CD4-positive, CD25-positive, alpha-beta regulatory T cell (primary cell): ENCODE measurements around the gene MGAT1. TPM values are rescaled to one million over a fixed set of nuclear protein-coding genes. Genes with fewer than 3 reads are reported as not detected.

ENCODE experiments used
- ATAC-seq, 2 donors: fragments of 150-1000 bp; cut with Tn5 transposase; one replicate each; pipeline ENCODE4 v1.10.0; 2021; ENCODE audit warnings: low read depth in 2 of 2, moderate number of reproducible peaks in 2 of 2, moderate library complexity in 1 of 2
- DNase-seq, 3 donors: peaks; one replicate each; pipeline versions ENCODE4 v3.0.0 to v3.0.0-alpha.2; 2012 to 2022; ENCODE audit warnings: mixed read lengths in 1 of 3
- H3K27ac ChIP-seq: one replicate; pipeline ENCODE4 v1.7.0; 2013; ENCODE audit warnings: mild to moderate bottlenecking, low read length; ENCODE audit not compliant: insufficient read depth, poor library complexity, severe bottlenecking
- H3K27me3 ChIP-seq: one replicate; pipeline ENCODE4 v1.7.0; 2013; ENCODE audit warnings: low read length; ENCODE audit not compliant: control insufficient read depth, insufficient read depth
- H3K36me3 ChIP-seq: one replicate; pipeline ENCODE4 v1.7.0; 2013; ENCODE audit warnings: mild to moderate bottlenecking, low read length, moderate library complexity; ENCODE audit not compliant: control insufficient read depth, insufficient read depth
- H3K4me1 ChIP-seq: 2 replicates; pipeline ENCODE4 v1.7.0; 2013; ENCODE audit warnings: mild to moderate bottlenecking, low read length; ENCODE audit not compliant: insufficient read depth, control insufficient read depth, poor library complexity, severe bottlenecking
- H3K4me3 ChIP-seq: one replicate; pipeline ENCODE4 v1.7.0; 2013; ENCODE audit warnings: low read depth, mild to moderate bottlenecking, low read length, moderate library complexity
- H3K9me3 ChIP-seq, 2 experiments: 1 replicate in 1 of 2; 2 replicates in 1 of 2; pipeline ENCODE4 v1.7.0; 2013; ENCODE audit warnings: low read length in 2 of 2, mild to moderate bottlenecking in 1 of 2, moderate library complexity in 1 of 2; ENCODE audit not compliant: control insufficient read depth in 2 of 2
- H3K27ac Mint-ChIP-seq, 3 donors: one replicate each; pipeline ENCODE4 v1.8.0; 2020 to 2022; ENCODE audit warnings: mild to moderate bottlenecking in 3 of 3, mixed read lengths in 3 of 3, moderate library complexity in 2 of 3
- H3K27me3 Mint-ChIP-seq: one replicate; pipeline ENCODE4 v1.8.0; 2022; ENCODE audit warnings: mild to moderate bottlenecking, mixed read lengths
- H3K36me3 Mint-ChIP-seq: one replicate; pipeline ENCODE4 v1.8.0; 2020; ENCODE audit warnings: mixed read lengths
- H3K4me1 Mint-ChIP-seq, 4 donors: one replicate each; pipeline ENCODE4 v1.8.0; 2020 to 2022; ENCODE audit warnings: mixed read lengths in 4 of 4, mild to moderate bottlenecking in 1 of 4
- H3K4me3 Mint-ChIP-seq, 4 donors: one replicate each; pipeline ENCODE4 v1.8.0; 2020 to 2022; ENCODE audit warnings: mild to moderate bottlenecking in 4 of 4, mixed read lengths in 4 of 4, moderate library complexity in 3 of 4
- H3K9me3 Mint-ChIP-seq, 7 donors: one replicate each; pipeline ENCODE4 v1.8.0; 2020 to 2022; ENCODE audit warnings: mixed read lengths in 7 of 7, mild to moderate bottlenecking in 3 of 7, moderate library complexity in 2 of 7
- polyA plus RNA-seq, 4 donors: library from polyadenylated mRNA; unstranded; fragments of 300-500 nt; fragmentation: Illumina TruSeq; gene quantifications; one replicate each; pipeline ENCODE4 v1.2.3, GENCODE V29; 2021
- total RNA-seq: library from RNA; stranded (reverse); gene quantifications from one replicate; pipeline ENCODE4 v1.2.3, GENCODE V29; 2022

MGAT1 gene
- total and polyA plus RNA-seq, 5 donors from 2014 or later: 106 to 210 (median 192) TPM

GRCh38 chr5:180799194-180799593, 3.4 kb downstream of the MGAT1 start:
- Mint-ChIP-seq H3K27ac (peak overlapping the region; percentile 87 to 97 (median 90)), H3K9me3 (no peaks in the 10 kb centered on the region), H3K27me3 (no peaks in the 10 kb centered on the region), H3K4me1 (peaks cover 34 to 80% (median 69%) of the 10 kb centered on the region in 4 donors), H3K36me3 (peaks cover 49% of the 10 kb centered on the region), H3K4me3 (peak overlapping the region; percentile 91 to 97 (median 94))
- Histone ChIP-seq H3K4me3 (peak overlapping the region; percentile 90), H3K9me3 (no peaks in the 10 kb centered on the region), H3K27ac (peak overlapping the region; percentile 47), H3K4me1 (peaks cover 83% of the 10 kb centered on the region), H3K36me3 (peaks cover 33% of the 10 kb centered on the region), H3K27me3 (no peaks in the 10 kb centered on the region)
- ATAC-seq (no peak), DNase-seq (no peak)

- Mint-ChIP-seq H3K4me3 (peak overlapping the region; percentile 78 to 95 (median 92)), H3K9me3 (no peaks in the 10 kb centered on the region), H3K27me3 (no peaks in the 10 kb centered on the region), H3K27ac (peak overlapping the region in 2 of 3 donors; percentile 87 to 90), H3K36me3 (peaks cover 49% of the 10 kb centered on the region), H3K4me1 (peaks cover 41 to 82% (median 71%) of the 10 kb centered on the region in 4 donors)
- Histone ChIP-seq H3K27ac (peak overlapping the region; percentile 47), H3K9me3 (no peaks in the 10 kb centered on the region), H3K4me3 (peak overlapping the region; percentile 90), H3K36me3 (peaks cover 40% of the 10 kb centered on the region), H3K27me3 (no peaks in the 10 kb centered on the region), H3K4me1 (peaks cover 77% of the 10 kb centered on the region)
- no peak for ATAC-seq
- DNase-seq: no peak
These were observed 4.4 kb downstream of the MGAT1 start for GRCh38 chr5:180798193-180798592.

GRCh38 chr5:180797256-180798192, 5.1 kb downstream of the MGAT1 start:
- Mint-ChIP-seq H3K9me3 (no peaks in the 10 kb centered on the region), H3K4me1 (peaks cover 41 to 87% (median 73%) of the 10 kb centered on the region in 4 donors), H3K36me3 (peaks cover 49% of the 10 kb centered on the region), H3K27me3 (no peaks in the 10 kb centered on the region), H3K4me3 (peak overlapping the region; percentile 30 to 95 (median 84)), H3K27ac (peak overlapping the region; percentile 87 to 91 (median 90))
- Histone ChIP-seq H3K4me1 (peaks cover 77% of the 10 kb centered on the region), H3K27ac (peak overlapping the region; percentile 47), H3K4me3 (peak overlapping the region; percentile 90), H3K36me3 (peaks cover 46% of the 10 kb centered on the region), H3K27me3 (no peaks in the 10 kb centered on the region), H3K9me3 (no peaks in the 10 kb centered on the region)
- DNase-seq (no peak), ATAC-seq (no peak)

GRCh38 chr5:180795771-180796313, 6.8 kb downstream of the MGAT1 start:
- no peaks in the 10 kb centered on the region for H3K9me3 ChIP-seq
- DNase-seq (no peak), ATAC-seq (no peak)
- peak overlapping the region; percentile 36 for H3K27ac ChIP-seq
- Mint-ChIP-seq H3K36me3 (peaks cover 46% of the 10 kb centered on the region), H3K27me3 (no peaks in the 10 kb centered on the region), H3K27ac (peak overlapping the region; percentile 17 to 95 (median 90)), H3K4me1 (peaks cover 41 to 80% (median 63%) of the 10 kb centered on the region in 4 donors), H3K4me3 (peak overlapping the region; percentile 50 to 65 (median 61)), H3K9me3 (no peaks in the 10 kb centered on the region)
- H3K4me3 ChIP-seq: peak overlapping the region; percentile 13
- H3K27me3 ChIP-seq: no peaks in the 10 kb centered on the region
- H3K36me3 ChIP-seq: peaks cover 62% of the 10 kb centered on the region
- peaks cover 64% of the 10 kb centered on the region for H3K4me1 ChIP-seq

- H3K9me3 Mint-ChIP-seq: no peaks in the 10 kb centered on the region
- peaks cover 22% of the 10 kb centered on the region for H3K36me3 Mint-ChIP-seq
- H3K27me3 Mint-ChIP-seq: no peaks in the 10 kb centered on the region
- no peak for DNase-seq
- no peak for ATAC-seq
- no peak overlapping the region for H3K4me3 Mint-ChIP-seq
- peaks cover 25 to 67% (median 36%) of the 10 kb centered on the region in 4 donors for H3K4me1 Mint-ChIP-seq
- peak overlapping the region in 1 of 3 donors; percentile 42 for H3K27ac Mint-ChIP-seq
- H3K4me3 ChIP-seq: no peak overlapping the region
- H3K27me3 ChIP-seq: no peaks in the 10 kb centered on the region
- peaks cover 72% of the 10 kb centered on the region for H3K36me3 ChIP-seq
- H3K9me3 ChIP-seq: no peaks in the 10 kb centered on the region
- peaks cover 35% of the 10 kb centered on the region for H3K4me1 ChIP-seq
- H3K27ac ChIP-seq: no peak overlapping the region
These were observed 9.7 kb downstream of the MGAT1 start for GRCh38 chr5:180792965-180793287.

- Histone ChIP-seq H3K27me3 (no peaks in the 10 kb centered on the region), H3K9me3 (no peaks in the 10 kb centered on the region), H3K4me3 (no peak overlapping the region), H3K36me3 (peaks cover 74% of the 10 kb centered on the region), H3K4me1 (peaks cover 30% of the 10 kb centered on the region), H3K27ac (no peak overlapping the region)
- DNase-seq (no peak), ATAC-seq (no peak)
- H3K27ac Mint-ChIP-seq: no peak overlapping the region
- peaks cover 25 to 66% (median 35%) of the 10 kb centered on the region in 4 donors for H3K4me1 Mint-ChIP-seq
- no peaks in the 10 kb centered on the region for H3K9me3 Mint-ChIP-seq
- H3K36me3 Mint-ChIP-seq: peaks cover 17% of the 10 kb centered on the region
- peak overlapping the region in 1 of 4 donors; percentile 81 for H3K4me3 Mint-ChIP-seq
- H3K27me3 Mint-ChIP-seq: no peaks in the 10 kb centered on the region
These were observed 10.2 kb downstream of the MGAT1 start for GRCh38 chr5:180792287-180792964.

- no peak overlapping the region for H3K27ac ChIP-seq
- DNase-seq (no peak), ATAC-seq (no peak)
- peaks cover 74% of the 10 kb centered on the region for H3K36me3 ChIP-seq
- peaks cover 17% of the 10 kb centered on the region for H3K36me3 Mint-ChIP-seq
- H3K4me3 ChIP-seq: no peak overlapping the region
- peak overlapping the region in 1 of 4 donors; percentile 81 for H3K4me3 Mint-ChIP-seq
- peaks cover 25 to 65% (median 37%) of the 10 kb centered on the region in 4 donors for H3K4me1 Mint-ChIP-seq
- no peak overlapping the region for H3K27ac Mint-ChIP-seq
- no peaks in the 10 kb centered on the region for H3K27me3 Mint-ChIP-seq
- no peaks in the 10 kb centered on the region for H3K27me3 ChIP-seq
- peaks cover 23% of the 10 kb centered on the region for H3K4me1 ChIP-seq
- no peaks in the 10 kb centered on the region for H3K9me3 ChIP-seq
- no peaks in the 10 kb centered on the region for H3K9me3 Mint-ChIP-seq
These were observed 10.9 kb downstream of the MGAT1 start for GRCh38 chr5:180791611-180792213.
